ENCODE measurements around the gene DAZ4.
"Not testable (repeated sequence)": the region's sequence is repeated elsewhere in the genome, so short reads cannot be mapped to it uniquely, and the experiment has no call there.

Gene DAZ4, protein sequence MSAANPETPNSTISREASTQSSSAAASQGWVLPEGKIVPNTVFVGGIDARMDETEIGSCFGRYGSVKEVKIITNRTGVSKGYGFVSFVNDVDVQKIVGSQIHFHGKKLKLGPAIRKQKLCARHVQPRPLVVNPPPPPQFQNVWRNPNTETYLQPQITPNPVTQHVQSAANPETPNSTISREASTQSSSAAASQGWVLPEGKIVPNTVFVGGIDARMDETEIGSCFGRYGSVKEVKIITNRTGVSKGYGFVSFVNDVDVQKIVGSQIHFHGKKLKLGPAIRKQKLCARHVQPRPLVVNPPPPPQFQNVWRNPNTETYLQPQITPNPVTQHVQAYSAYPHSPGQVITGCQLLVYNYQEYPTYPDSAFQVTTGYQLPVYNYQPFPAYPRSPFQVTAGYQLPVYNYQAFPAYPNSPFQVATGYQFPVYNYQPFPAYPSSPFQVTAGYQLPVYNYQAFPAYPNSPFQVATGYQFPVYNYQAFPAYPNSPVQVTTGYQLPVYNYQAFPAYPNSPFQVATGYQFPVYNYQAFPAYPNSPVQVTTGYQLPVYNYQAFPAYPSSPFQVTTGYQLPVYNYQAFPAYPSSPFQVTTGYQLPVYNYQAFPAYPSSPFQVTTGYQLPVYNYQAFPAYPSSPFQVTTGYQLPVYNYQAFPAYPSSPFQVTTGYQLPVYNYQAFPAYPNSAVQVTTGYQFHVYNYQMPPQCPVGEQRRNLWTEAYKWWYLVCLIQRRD

DNA sequence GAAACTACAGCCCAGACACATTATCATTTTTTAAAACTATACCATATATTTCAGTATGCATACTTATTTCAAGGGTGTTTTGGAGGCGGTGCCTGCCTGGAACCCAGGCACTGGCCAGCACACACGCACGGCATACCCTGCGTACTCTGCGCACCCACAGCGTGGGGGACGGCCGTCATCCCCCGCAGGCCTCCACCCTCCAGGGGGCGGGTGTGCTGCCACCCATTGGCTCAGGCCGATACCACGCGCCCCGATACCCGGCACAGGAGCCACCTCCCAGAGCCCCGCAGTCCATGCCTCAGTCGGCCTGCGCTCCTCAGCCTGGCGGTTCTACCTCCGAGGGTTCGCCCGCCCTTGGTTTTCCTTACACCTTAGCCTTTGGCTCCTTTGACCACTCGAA, at the start of gene DAZ4:
Gene DAZ4 (plus strand): TSS at position 301 of the 400 bp plus-strand sequence. CDS start 208 bp downstream, outside the sequence.
- not testable (repeated sequence) for DNase-seq (ENCODE audit: low read depth in 2 of 2)

DNA sequence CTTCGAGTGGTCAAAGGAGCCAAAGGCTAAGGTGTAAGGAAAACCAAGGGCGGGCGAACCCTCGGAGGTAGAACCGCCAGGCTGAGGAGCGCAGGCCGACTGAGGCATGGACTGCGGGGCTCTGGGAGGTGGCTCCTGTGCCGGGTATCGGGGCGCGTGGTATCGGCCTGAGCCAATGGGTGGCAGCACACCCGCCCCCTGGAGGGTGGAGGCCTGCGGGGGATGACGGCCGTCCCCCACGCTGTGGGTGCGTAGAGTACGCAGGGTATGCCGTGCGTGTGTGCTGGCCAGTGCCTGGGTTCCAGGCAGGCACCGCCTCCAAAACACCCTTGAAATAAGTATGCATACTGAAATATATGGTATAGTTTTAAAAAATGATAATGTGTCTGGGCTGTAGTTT, 20.4 kb upstream of the DAZ4 start, which contains the start of gene DAZ3:
Gene DAZ3 (minus strand): TSS at position 101 of the 400 bp plus-strand sequence. CDS start 208 bp downstream, outside the sequence.
- not testable (repeated sequence) for DNase-seq (ENCODE audit: low read depth in 2 of 2)

DNA sequence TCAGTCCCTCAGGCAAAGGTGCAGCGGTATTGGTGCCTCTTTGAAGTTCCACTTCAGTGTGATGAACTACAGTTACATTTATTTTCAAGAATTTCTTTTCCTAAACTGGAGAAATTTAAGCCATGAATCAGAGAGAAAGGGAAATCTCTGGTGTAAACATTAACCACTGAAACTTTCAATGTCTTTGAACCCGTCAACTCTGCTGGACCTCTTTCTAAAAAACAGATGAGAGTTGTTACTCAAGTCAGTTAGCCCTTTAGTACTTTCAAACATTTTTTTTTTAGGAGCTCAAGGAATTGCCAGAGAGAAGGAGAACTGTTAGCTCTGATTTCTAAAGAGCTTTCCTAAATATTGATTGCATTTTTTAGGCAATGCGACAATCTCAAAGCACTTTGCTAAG, 11.9 kb upstream of the DAZ4 start:
- not testable (repeated sequence) for DNase-seq (ENCODE audit: low read depth in 2 of 2)

DNA sequence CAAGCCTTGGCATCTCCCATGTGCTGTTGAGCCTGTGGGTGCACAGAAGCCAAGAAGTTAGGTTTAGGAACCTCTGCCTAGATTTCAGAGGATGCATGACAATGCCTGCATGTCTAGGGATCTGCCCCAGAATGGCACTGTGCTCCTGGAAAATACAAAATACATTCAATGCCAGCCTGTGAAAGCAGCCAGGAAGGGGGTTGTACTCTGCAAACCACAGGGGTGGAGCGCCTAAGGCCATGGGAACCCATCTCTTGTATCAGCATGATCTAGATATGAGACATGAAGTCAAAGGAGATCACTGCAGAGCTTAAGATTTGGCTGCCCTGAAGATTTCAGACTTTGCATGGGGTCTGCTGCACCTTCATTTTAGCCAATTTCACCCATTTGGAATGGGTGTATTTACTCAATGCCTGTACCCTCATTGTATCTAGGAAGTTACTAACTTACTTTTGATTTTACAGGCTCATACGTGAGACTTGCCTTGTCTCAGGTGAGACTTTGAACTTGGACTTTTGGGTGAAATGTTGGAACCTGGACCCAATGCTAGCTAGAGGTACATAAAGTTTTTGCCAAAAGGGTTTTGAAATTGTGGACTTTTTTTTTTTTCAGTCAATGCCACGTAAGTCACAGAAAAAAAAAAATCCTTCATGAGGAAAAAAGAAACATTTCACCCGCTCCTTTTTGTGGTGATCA, 9.4 kb upstream of the DAZ4 start:
- not testable (repeated sequence) for DNase-seq (ENCODE audit: low read depth in 2 of 2)

DNA sequence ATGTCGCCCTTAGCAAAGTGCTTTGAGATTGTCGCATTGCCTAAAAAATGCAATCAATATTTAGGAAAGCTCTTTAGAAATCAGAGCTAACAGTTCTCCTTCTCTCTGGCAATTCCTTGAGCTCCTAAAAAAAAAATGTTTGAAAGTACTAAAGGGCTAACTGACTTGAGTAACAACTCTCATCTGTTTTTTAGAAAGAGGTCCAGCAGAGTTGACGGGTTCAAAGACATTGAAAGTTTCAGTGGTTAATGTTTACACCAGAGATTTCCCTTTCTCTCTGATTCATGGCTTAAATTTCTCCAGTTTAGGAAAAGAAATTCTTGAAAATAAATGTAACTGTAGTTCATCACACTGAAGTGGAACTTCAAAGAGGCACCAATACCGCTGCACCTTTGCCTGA, 8.7 kb upstream of the DAZ4 start:
- not testable (repeated sequence) for DNase-seq (ENCODE audit: low read depth in 2 of 2)

All from stimulated activated CD8-positive, alpha-beta memory T cell treated with anti-CD3 and anti-CD28 coated beads, Interleukin-7, amount 100 ng/mL, for 1 hour (primary cell).